Ishikawa (cell line): ENCODE data around the gene GAS7.

ENCODE experiments used
- CEBPB ChIP-seq: IDR thresholded peaks from 2 replicates; pipeline ENCODE4 v1.6.1; 2012
- CREB1 ChIP-seq: IDR thresholded peaks from 2 replicates; pipeline ENCODE4 v1.6.1; 2012; ENCODE audit warnings: low read depth
- EGR1 ChIP-seq: IDR thresholded peaks from 2 replicates; pipeline ENCODE4 v1.6.1; 2012
- EP300 ChIP-seq: IDR thresholded peaks from 2 replicates; pipeline ENCODE4 v1.6.1; 2012; ENCODE audit warnings: borderline replicate concordance
- FOXM1 ChIP-seq: IDR thresholded peaks from 2 replicates; pipeline ENCODE4 v1.6.1; 2012; ENCODE audit warnings: low read depth, borderline replicate concordance
- MAX ChIP-seq: IDR thresholded peaks from 2 replicates; pipeline ENCODE4 v1.6.1; 2012
- NFIC ChIP-seq: IDR thresholded peaks from 2 replicates; pipeline ENCODE4 v1.6.1; 2012
- RAD21 ChIP-seq: IDR thresholded peaks from 2 replicates; pipeline ENCODE4 v1.6.1; 2012; ENCODE audit warnings: low read depth
- REST ChIP-seq: IDR thresholded peaks from 2 replicates; pipeline ENCODE4 v1.6.1; 2012; ENCODE audit warnings: low read depth, mild to moderate bottlenecking
- TAF1 ChIP-seq: IDR thresholded peaks from 2 replicates; pipeline ENCODE4 v1.6.1; 2012; ENCODE audit warnings: low read depth, mild to moderate bottlenecking
- TCF12 ChIP-seq: IDR thresholded peaks from 2 replicates; pipeline ENCODE4 v1.6.1; 2012; ENCODE audit warnings: low read depth
- TEAD4 ChIP-seq: IDR thresholded peaks from 2 replicates; pipeline ENCODE4 v1.6.1; 2012
- USF1 ChIP-seq: IDR thresholded peaks from 2 replicates; pipeline ENCODE4 v1.6.1; 2012
- YY1 ChIP-seq: IDR thresholded peaks from 2 replicates; pipeline ENCODE4 v1.6.1; 2012; ENCODE audit warnings: low read depth
- ZBTB7A ChIP-seq: IDR thresholded peaks from 2 replicates; pipeline ENCODE4 v1.6.1; 2012; ENCODE audit warnings: low read depth

Gene GAS7

GRCh38 chr17:10050597-10051101 lies 147.8 kb downstream of the GAS7 start:
- TF ChIP-seq EP300, result no peak
- no peak for TF ChIP-seq TAF1
- no peak for TF ChIP-seq TEAD4
- TF ChIP-seq CEBPB, result no peak
- no peak for TF ChIP-seq CREB1
- no peak for TF ChIP-seq MAX
- no peak for TF ChIP-seq ZBTB7A
- TF ChIP-seq NFIC, result no peak
- no peak for TF ChIP-seq EGR1
- TF ChIP-seq RAD21, result no peak
- TF ChIP-seq REST, result no peak
- no peak for TF ChIP-seq FOXM1

DNA sequence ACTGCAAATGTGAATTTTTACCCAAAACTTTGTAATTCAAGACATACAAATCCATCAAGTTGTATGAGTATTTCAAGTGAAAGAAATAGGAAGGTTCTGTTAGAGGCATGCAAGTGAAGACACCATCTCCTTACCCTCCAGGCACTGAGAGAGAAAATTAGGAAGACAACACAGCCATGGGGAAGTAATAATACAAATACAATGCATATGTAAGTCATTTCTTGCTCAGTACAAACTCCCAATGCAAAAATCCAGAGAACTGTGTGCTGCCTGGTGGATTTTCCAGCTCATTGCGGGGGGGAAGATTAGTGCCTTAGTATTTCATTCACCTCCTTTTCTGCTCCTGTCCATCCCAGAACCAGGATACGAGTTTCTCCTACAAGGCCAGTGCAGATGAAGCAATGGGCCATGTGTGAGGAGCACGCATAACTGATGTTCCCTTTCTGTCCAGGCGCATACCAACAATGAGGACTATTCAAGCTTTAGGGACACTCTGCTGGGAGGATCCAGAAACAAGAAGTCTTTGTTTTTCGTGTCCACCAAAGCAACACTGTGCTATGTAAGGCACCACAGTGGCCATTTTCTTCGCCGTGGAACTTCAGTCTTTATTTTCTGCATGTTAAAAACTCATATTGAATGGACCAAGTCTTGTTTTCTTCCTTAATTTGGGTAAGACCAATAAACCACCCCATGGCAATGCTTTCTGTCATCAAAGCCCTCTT lies 149.6 kb downstream of the GAS7 start:
- TF ChIP-seq RAD21 (no peak), TCF12 (no peak), USF1 (no peak), ZBTB7A (no peak)

GRCh38 chr17:10046786-10047785 lies 151.3 kb downstream of the GAS7 start:
- TF ChIP-seq TAF1, result no peak
- TF ChIP-seq CREB1, result no peak
- no peak for TF ChIP-seq MAX
- TF ChIP-seq FOXM1, result no peak
- no peak for TF ChIP-seq USF1
- no peak for TF ChIP-seq EGR1
- no peak for TF ChIP-seq REST
- TF ChIP-seq YY1, result no peak
- no peak for TF ChIP-seq ZBTB7A
- TF ChIP-seq NFIC, result no peak
- TF ChIP-seq EP300, result no peak
- no peak for TF ChIP-seq RAD21
- TF ChIP-seq TCF12, result no peak
- TF ChIP-seq TEAD4, result no peak
- no peak for TF ChIP-seq CEBPB

DNA sequence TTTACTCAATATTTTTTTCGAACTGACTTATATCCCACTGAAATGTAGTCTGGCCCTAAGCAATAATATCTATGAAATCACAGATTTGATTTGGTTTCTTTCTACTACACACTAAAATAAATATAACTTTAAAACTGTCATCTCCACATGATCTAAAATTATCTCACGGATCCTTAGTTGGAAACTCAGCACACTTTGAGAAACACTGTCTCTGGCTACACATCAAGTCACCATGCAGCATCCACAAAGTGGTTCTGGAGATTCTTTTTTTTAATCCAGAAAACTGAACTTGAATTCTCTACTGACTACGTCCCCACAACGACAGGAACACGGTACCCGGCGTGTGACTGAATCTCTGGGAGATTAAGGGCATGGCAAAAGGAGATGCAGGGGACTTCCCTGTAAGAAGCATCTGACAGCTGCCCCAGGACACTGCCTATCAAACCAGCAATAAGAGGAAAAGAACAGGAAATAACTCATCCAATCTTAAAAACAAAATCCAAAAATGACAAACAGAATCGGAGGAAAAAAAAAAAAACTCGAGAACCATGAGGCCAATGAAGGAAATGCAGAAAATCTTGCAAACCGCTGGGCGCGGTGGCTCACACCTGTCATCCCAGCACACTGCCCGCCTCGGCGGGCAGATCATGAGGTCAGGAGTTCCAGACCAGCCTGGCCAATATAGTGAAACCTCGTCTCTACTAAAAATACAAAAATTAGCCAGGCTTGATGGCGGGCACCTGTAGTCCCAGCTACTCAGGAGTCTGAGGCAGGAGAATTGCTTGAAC lies 152.3 kb downstream of the GAS7 start:
- TF ChIP-seq TAF1 (no peak), EP300 (no peak), NFIC (no peak), FOXM1 (no peak), TEAD4 (no peak), EGR1 (no peak), REST (no peak), RAD21 (no peak), USF1 (no peak)
